ENCODE measurements around the gene RPS6KB2.
"Not testable (repeated sequence)": the region's sequence is repeated elsewhere in the genome, so short reads cannot be mapped to it uniquely, and the experiment has no call there.

RPS6KB2 gene

GRCh38 chr11:67466962-67467771 is 38.9 kb downstream of the RPS6KB2 start:
- DNase-seq (ENCODE audit: low read depth in 2 of 2), result no peak

- DNase-seq (ENCODE audit: low read depth in 2 of 2), result no peak
Observed at GRCh38 chr11:67468056-67468455, 39.8 kb downstream of the RPS6KB2 start.

DNA sequence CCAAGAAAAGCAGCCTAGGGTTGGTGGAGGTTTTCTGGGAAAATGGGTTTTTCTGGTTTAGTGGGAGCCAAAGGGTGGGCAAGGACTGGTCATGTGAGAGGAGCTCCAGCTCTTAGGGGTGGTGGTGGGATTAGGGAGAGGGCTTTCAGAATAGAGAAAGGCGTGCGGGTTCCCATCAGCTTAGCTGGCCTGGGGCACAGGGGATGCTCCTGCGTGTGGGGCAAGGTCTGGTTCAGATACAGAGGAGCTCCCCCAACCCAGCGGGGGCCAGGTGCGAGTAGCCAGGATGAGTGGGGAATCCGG is 40.1 kb downstream of the RPS6KB2 start:
- no peak for DNase-seq (ENCODE audit: low read depth in 2 of 2)

DNA sequence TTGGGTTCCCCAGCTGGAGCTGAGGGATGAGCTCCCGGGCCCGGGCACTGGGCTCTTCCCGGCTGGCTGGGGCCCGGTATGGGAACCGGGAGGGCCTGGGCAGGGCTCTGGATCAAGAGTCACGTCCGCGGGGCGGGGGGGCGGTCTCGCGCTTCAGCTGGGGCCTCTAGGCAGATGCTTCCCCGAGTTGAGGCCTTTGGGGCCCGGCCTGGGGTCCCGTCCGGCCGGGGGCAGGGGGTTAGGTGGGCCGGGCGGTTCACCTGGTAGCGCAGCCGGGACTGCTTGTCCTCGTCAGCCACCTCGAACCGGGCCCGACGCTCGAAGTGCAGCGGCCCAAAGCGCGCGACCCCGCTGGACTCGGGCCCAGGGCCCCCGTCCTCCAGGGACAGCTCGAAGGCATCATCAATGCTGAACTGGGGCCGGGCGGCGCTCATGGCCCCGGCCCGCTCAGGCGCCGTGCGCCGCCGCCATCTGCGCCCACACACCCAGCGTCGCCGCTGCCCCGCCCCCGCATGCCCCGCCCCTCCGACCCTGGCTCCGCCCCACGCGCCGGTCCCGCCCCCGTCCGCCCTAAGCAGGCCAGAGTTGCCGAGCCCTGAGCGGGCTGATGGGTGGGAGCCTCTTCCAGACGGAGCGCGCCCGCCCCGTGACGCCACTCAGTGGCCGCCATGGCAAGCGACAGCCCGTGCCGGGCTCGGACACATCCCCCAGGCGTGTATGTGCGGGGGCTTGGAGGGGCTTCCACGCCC is 40.6 kb downstream of the RPS6KB2 start, which contains the start of gene TMEM134:
TSS of gene TMEM134 (minus strand) at position 493 of the 749 bp plus-strand sequence. CDS start at position 434, 59 bp downstream.
- DNase-seq (ENCODE audit: low read depth in 2 of 2), result peak; percentile 80 to 84

- DNase-seq (ENCODE audit: low read depth in 2 of 2), result no peak
Observed at GRCh38 chr11:67469508-67469811, 41.2 kb downstream of the RPS6KB2 start.

DNA sequence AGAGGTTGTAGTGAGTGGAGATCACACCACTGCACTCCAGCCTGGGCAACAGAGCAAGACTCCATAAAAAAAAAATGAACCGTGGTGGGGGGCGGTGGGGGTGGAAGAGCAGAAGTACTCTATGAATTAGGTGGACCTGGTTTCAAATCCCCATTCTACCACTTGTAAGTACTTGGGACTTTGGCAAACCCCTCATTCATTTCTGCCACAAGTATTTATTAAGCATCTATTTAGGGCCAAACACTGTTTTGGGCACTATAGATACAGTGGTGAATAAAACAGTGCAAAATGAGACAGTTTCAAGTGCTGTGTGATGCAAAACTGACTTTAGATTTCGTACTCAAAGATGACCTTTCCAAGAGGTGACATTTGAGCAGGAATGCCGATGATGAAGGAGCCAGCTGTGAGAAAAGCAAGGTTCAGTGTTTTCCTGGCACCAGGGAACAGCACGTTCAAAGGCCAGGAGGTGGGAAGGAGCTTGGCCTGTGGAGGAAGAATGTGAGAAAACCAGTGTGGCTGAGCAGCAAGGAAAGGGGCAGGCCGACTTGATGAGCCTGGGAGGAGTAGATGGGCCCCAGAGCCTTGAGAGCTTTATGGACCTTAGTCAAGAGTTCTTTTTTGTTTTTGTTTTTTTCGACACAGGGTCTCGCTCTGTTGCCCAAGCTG is 42.2 kb downstream of the RPS6KB2 start:
- no peak for DNase-seq (ENCODE audit: low read depth in 2 of 2)

DNA sequence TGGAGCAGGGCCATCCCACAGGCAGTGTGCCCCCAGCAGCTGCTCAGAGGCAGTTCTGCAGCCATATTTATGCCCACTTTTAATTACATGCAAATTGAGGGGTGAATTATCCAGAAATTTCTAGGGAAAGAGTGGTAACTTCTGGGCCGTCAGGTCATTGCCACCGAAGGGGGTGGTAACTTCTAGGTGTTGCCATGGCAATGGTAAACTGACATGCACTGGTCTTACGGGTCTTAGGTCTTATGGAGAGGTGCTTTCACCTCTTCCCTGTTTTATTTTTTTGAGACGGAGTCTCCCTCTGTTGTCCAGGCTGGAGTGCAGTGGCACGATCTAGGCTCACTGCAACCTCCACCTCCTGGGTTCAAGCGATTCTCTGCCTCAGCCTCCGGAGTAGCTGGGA is 44.6 kb downstream of the RPS6KB2 start:
- no peak for DNase-seq (ENCODE audit: low read depth in 2 of 2)

- not testable (repeated sequence) for DNase-seq (ENCODE audit: low read depth in 2 of 2)
Observed at GRCh38 chr11:67476692-67477091, 48.4 kb downstream of the RPS6KB2 start.

DNA sequence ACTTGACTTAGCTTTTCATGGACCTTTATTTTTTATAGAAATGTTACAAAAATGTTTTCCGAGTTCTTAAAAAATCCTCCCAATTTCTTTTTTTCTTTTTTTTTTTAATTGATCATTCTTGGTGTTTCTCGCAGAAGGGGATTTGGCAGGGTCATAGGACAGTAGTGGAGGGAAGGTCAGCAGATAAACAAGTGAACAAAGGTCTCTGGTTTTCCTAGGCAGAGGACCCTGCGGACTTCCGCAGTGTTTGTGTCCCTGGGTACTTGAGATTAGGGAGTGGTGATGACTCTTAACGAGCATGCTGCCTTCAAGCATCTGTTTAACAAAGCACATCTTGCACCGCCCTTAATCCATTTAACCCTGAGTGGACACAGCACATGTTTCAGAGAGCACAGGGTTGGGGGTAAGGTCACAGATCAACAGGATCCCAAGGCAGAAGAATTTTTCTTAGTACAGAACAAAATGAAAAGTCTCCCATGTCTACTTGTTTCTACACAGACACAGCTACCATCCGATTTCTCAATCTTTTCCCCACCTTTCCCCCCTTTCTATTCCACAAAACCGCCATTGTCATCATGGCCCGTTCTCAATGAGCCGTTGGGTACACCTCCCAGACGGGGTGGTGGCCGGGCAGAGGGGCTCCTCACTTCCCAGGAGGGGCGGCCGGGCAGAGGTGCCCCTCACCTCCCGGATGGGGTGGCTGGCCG is 49.2 kb downstream of the RPS6KB2 start:
- not testable (repeated sequence) for DNase-seq (ENCODE audit: low read depth in 2 of 2)

DNA sequence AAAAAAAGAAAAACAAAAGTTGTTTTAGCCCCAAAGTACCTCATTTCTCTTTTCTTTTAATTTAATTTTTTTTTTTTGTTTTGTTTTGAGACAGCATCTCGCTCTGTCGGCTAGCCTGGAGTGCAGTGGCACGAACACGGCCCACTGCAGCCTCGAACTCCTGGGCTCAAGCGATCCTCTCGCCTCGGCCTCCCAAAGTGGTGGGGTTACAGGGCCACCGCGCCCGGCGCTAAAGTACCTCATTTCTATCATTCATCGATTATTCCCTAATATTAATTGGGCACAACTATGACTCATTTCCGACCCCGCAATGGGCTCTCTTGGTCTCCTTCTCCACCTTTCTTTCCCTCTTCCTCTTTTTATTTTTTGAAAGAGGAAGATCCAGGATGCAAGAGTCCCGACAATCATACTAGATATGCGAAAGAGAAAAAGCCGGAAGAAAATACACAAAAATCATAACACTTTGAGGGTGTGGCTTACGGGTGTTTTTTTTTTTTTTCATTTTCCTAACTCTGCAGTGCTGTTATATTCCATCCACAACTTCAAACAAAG is 54.1 kb downstream of the RPS6KB2 start:
- DNase-seq (ENCODE audit: low read depth in 2 of 2), result no peak

- peak; percentile 89 to 94 for DNase-seq (ENCODE audit: low read depth in 2 of 2)
Observed at GRCh38 chr11:67482827-67483798, 54.8 kb downstream of the RPS6KB2 start, which contains the start of gene AIP. TSS of gene AIP (plus strand) at chr11:67483026. CDS start at chr11:67483159, 133 bp downstream.

- DNase-seq (ENCODE audit: low read depth in 2 of 2), result no peak
Observed at GRCh38 chr11:67483831-67484665, 55.8 kb downstream of the RPS6KB2 start.

DNA sequence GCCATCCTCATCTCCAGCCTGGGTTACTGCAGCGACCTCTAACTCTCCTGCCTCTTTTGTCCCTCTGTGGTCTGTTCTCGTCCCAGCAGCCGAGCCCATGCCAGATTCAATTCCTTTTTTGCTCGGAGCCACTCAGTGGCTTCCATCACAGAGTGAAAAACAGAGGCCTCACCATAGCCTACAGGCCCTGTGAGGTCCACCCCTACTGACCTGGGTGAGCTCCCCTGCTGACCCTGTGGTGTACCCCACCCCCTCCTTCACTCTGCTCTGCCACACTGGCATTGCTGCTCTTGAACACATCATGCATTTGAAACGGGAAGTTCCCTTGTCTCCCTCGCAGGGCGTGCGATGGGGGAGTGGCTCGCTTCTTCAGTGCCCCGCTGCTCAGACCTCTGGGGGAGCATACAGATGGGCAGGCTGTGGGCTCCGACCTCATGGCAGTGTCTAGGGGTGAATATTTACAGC is 56.6 kb downstream of the RPS6KB2 start:
- DNase-seq (ENCODE audit: low read depth in 2 of 2), result no peak

Measured in stimulated activated CD8-positive, alpha-beta memory T cell treated with anti-CD3 and anti-CD28 coated beads, Interleukin-15, amount 100 ng/mL, for 4 hours (primary cell).